ENCODE results near the gene GREB1L.

DNA sequence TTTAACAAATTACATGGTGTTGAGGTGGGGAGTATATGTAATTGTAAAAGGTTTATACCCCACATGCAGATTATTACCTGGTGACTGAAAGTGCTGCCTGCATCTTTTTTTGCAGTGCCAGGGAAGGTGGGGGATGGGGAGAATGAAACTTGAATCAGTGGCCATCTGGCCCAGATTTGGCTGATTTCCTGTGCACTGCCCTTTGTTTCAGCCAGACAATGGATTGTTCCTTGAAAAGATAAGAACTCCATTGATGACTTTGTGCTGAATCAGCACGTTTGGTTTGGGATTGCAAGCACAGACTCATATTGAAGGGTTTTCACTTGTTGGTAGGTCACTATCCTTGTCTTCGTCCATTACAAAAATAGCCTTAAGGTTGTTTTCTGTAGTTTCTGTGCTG lies 20.9 kb downstream of the GREB1L start:
- TF ChIP-seq, protein P1, sequence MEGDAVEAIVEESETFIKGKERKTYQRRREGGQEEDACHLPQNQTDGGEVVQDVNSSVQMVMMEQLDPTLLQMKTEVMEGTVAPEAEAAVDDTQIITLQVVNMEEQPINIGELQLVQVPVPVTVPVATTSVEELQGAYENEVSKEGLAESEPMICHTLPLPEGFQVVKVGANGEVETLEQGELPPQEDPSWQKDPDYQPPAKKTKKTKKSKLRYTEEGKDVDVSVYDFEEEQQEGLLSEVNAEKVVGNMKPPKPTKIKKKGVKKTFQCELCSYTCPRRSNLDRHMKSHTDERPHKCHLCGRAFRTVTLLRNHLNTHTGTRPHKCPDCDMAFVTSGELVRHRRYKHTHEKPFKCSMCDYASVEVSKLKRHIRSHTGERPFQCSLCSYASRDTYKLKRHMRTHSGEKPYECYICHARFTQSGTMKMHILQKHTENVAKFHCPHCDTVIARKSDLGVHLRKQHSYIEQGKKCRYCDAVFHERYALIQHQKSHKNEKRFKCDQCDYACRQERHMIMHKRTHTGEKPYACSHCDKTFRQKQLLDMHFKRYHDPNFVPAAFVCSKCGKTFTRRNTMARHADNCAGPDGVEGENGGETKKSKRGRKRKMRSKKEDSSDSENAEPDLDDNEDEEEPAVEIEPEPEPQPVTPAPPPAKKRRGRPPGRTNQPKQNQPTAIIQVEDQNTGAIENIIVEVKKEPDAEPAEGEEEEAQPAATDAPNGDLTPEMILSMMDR (IDR thresholded peaks at IDR 0.05), result no peak
- TF ChIP-seq POLR2A (IDR thresholded peaks at IDR 0.05), result no peak

Data from adrenal gland (tissue), 5 donors.